ENCODE measurements around the gene ARPC5. TPM values are rescaled to one million over a fixed set of nuclear protein-coding genes. Genes with fewer than 3 reads are reported as not detected.

Gene ARPC5
- total and polyA plus RNA-seq, 2 donors (not counting 1 experiment from before 2014, with no cell fraction given) = 28.3 to 103 TPM

DNA sequence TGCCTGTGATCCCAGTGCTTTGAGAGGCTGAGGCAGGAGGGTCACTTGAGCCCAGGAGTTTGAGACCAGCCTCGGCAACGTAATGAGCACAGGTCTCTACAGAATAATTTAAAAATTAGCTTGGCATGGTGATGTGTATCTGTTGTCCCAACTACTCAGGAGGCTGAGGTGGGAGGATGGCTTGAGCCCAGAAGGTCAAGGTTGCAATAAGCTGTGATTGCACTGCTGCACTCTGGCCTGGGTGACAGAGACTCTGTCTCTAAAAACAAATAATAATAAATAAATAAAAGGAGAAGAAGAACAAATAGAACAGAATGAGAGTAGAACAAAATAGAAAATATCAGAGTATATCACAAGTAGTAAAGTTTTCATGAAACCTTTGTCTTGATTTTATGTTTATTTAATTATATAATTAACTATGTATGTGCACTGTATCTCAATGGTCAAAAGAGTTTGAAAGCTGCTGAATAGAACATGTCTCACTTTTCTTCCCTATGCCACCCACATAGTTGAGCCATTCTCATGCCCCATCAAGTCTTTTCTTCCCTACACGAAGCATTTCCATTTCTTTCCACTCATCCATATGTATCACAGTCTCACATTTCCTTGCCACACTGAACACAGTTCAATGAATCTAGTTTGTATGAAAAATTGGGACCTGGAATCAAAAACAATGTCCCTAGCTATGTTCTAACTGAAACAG, 40.5 kb upstream of the ARPC5 start:
- H3K4me2 ChIP-seq (replicated peaks; ENCODE audit: low read depth, low read length, poor library complexity, severe bottlenecking) = no peak overlapping the region
- no peak overlapping the region for H2AFZ ChIP-seq (ENCODE audit: insufficient read depth, low read depth, low read length, poor library complexity, severe bottlenecking)
- ATAC-seq (ENCODE audit: low read depth) (no peak), DNase-seq (no peak)
- Mint-ChIP-seq H3K9me3 (ENCODE audit: insufficient read depth) (no peaks in the 10 kb centered on the region), H3K4me3 (no peak overlapping the region), H3K4me1 (no peaks in the 10 kb centered on the region), H3K27ac (no peak overlapping the region), H3K27me3 (peaks cover 35% of the 10 kb centered on the region)
- H3K36me3 ChIP-seq (replicated peaks in 1 of 2; ENCODE audit: control extremely low read depth in 1 of 2, control insufficient read depth in 1 of 2, extremely low read depth in 1 of 2, insufficient read depth in 2 of 2, low read length in 1 of 2) = no peaks in the 10 kb centered on the region
- WGBS (ENCODE audit: insufficient coverage) = 100% methylated on average over 2 of the region's 3 CpGs
- no peak overlapping the region for H3K4me3 ChIP-seq (ENCODE audit: control extremely low read depth in 1 of 5, extremely low read depth in 1 of 5, insufficient read depth in 1 of 5, low read depth in 2 of 5, low read length in 4 of 5)
- H3K9ac ChIP-seq (ENCODE audit: low read length) = no peak overlapping the region
- H3K27me3 ChIP-seq (replicated peaks in 1 of 4; ENCODE audit: control extremely low read depth in 1 of 4, control insufficient read depth in 3 of 4, insufficient read depth in 4 of 4, low read length in 3 of 4) = no peaks in the 10 kb centered on the region
- no peak overlapping the region for H3K27ac ChIP-seq (ENCODE audit: low read length in 2 of 2)
- intact Hi-C loops (cut with micrococcal nuclease) = no loop called here
- POLR2A ChIA-PET = no interaction called here
- no peaks in the 10 kb centered on the region for H3K4me1 ChIP-seq (ENCODE audit: control insufficient read depth in 2 of 2, insufficient read depth in 2 of 2, low read length in 2 of 2)
- H3K79me2 ChIP-seq (ENCODE audit: control insufficient read depth, insufficient read depth, low read length) = no peaks in the 10 kb centered on the region
- CTCF ChIA-PET = interaction anchor here (1.2 to 3.7 kb wide), 3 partner anchors 9 to 238 kb away, joined by 3 to 19 read pairs (median 3); no protein-coding TSS in a partner anchor
- H3K9me3 ChIP-seq (ENCODE audit: control extremely low read depth in 1 of 3, control insufficient read depth in 2 of 3, insufficient read depth in 1 of 3, low read length in 2 of 3) = peaks cover 0 to 3% (median 1%) of the 10 kb centered on the region in 3 donors
- H4K20me1 ChIP-seq (ENCODE audit: control insufficient read depth, insufficient read depth, low read length, poor library complexity, severe bottlenecking) = no peaks in the 10 kb centered on the region
- TF ChIP-seq, protein P1, sequence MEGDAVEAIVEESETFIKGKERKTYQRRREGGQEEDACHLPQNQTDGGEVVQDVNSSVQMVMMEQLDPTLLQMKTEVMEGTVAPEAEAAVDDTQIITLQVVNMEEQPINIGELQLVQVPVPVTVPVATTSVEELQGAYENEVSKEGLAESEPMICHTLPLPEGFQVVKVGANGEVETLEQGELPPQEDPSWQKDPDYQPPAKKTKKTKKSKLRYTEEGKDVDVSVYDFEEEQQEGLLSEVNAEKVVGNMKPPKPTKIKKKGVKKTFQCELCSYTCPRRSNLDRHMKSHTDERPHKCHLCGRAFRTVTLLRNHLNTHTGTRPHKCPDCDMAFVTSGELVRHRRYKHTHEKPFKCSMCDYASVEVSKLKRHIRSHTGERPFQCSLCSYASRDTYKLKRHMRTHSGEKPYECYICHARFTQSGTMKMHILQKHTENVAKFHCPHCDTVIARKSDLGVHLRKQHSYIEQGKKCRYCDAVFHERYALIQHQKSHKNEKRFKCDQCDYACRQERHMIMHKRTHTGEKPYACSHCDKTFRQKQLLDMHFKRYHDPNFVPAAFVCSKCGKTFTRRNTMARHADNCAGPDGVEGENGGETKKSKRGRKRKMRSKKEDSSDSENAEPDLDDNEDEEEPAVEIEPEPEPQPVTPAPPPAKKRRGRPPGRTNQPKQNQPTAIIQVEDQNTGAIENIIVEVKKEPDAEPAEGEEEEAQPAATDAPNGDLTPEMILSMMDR (IDR thresholded peaks at IDR 0.05) = no peak
- no peak for TF ChIP-seq EZH2 (IDR thresholded peaks at IDR 0.05; ENCODE audit: borderline replicate concordance, insufficient read depth, low read depth, low read length, poor library complexity, severe bottlenecking)

- intact Hi-C loops (cut with micrococcal nuclease) = no loop called here
- Histone ChIP-seq H3K4me3 (ENCODE audit: control extremely low read depth in 1 of 5, extremely low read depth in 1 of 5, insufficient read depth in 1 of 5, low read depth in 2 of 5, low read length in 4 of 5) (no peak overlapping the region), H3K36me3 (replicated peaks in 1 of 2; ENCODE audit: control extremely low read depth in 1 of 2, control insufficient read depth in 1 of 2, extremely low read depth in 1 of 2, insufficient read depth in 2 of 2, low read length in 1 of 2) (no peaks in the 10 kb centered on the region), H3K9ac (ENCODE audit: low read length) (no peak overlapping the region), H3K4me2 (replicated peaks; ENCODE audit: low read depth, low read length, poor library complexity, severe bottlenecking) (no peak overlapping the region), H2AFZ (ENCODE audit: insufficient read depth, low read depth, low read length, poor library complexity, severe bottlenecking) (no peak overlapping the region), H3K4me1 (ENCODE audit: control insufficient read depth in 2 of 2, insufficient read depth in 2 of 2, low read length in 2 of 2) (no peaks in the 10 kb centered on the region), H3K27ac (ENCODE audit: low read length in 2 of 2) (no peak overlapping the region), H3K9me3 (ENCODE audit: control extremely low read depth in 1 of 3, control insufficient read depth in 2 of 3, insufficient read depth in 1 of 3, low read length in 2 of 3) (peaks cover 0 to 3% (median 1%) of the 10 kb centered on the region in 3 donors), H3K27me3 (replicated peaks in 1 of 4; ENCODE audit: control extremely low read depth in 1 of 4, control insufficient read depth in 3 of 4, insufficient read depth in 4 of 4, low read length in 3 of 4) (no peaks in the 10 kb centered on the region), H4K20me1 (ENCODE audit: control insufficient read depth, insufficient read depth, low read length, poor library complexity, severe bottlenecking) (no peaks in the 10 kb centered on the region), H3K79me2 (ENCODE audit: control insufficient read depth, insufficient read depth, low read length) (no peaks in the 10 kb centered on the region)
- Mint-ChIP-seq H3K9me3 (ENCODE audit: insufficient read depth) (peaks cover 2% of the 10 kb centered on the region), H3K4me3 (no peak overlapping the region), H3K27me3 (peaks cover 41% of the 10 kb centered on the region), H3K27ac (no peak overlapping the region), H3K4me1 (no peaks in the 10 kb centered on the region)
- TF ChIP-seq, protein P1 (IDR thresholded peaks at IDR 0.05) = no peak
- no peak for TF ChIP-seq EZH2 (IDR thresholded peaks at IDR 0.05; ENCODE audit: borderline replicate concordance, insufficient read depth, low read depth, low read length, poor library complexity, severe bottlenecking)
- ChIA-PET CTCF (interaction anchor here (1.2 to 3.7 kb wide), 2 partner anchors 10 to 12 kb away, joined by 3 to 19 read pairs; no protein-coding TSS in a partner anchor), POLR2A (no interaction called here)
- no peak for DNase-seq
- no peak for ATAC-seq (ENCODE audit: low read depth)
Observed at GRCh38 chr1:183675381-183675780, 39.8 kb upstream of the ARPC5 start.
